ENCODE results near the gene SWSAP1.

- TF ChIP-seq CREB1 (CRISPR knock-in tag; IDR thresholded peaks at IDR 0.05; ENCODE audit: low read depth) (no peak), POLR2AphosphoS5 (IDR thresholded peaks at IDR 0.05; ENCODE audit: low read depth) (no peak), EZH2phosphoT487 (IDR thresholded peaks at IDR 0.05; ENCODE audit: unreplicated experiment) (no peak), JUNB (IDR thresholded peaks at IDR 0.05; ENCODE audit: unreplicated experiment) (no peak), EZH2 (IDR thresholded peaks at IDR 0.05; ENCODE audit: low read depth, unreplicated experiment) (no peak)
- TF ChIP-seq, protein P1, sequence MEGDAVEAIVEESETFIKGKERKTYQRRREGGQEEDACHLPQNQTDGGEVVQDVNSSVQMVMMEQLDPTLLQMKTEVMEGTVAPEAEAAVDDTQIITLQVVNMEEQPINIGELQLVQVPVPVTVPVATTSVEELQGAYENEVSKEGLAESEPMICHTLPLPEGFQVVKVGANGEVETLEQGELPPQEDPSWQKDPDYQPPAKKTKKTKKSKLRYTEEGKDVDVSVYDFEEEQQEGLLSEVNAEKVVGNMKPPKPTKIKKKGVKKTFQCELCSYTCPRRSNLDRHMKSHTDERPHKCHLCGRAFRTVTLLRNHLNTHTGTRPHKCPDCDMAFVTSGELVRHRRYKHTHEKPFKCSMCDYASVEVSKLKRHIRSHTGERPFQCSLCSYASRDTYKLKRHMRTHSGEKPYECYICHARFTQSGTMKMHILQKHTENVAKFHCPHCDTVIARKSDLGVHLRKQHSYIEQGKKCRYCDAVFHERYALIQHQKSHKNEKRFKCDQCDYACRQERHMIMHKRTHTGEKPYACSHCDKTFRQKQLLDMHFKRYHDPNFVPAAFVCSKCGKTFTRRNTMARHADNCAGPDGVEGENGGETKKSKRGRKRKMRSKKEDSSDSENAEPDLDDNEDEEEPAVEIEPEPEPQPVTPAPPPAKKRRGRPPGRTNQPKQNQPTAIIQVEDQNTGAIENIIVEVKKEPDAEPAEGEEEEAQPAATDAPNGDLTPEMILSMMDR (conservative IDR thresholded peaks at IDR 0.05; ENCODE audit: low read depth in 2 of 2): no peak
- TF ChIP-seq, protein P2, sequence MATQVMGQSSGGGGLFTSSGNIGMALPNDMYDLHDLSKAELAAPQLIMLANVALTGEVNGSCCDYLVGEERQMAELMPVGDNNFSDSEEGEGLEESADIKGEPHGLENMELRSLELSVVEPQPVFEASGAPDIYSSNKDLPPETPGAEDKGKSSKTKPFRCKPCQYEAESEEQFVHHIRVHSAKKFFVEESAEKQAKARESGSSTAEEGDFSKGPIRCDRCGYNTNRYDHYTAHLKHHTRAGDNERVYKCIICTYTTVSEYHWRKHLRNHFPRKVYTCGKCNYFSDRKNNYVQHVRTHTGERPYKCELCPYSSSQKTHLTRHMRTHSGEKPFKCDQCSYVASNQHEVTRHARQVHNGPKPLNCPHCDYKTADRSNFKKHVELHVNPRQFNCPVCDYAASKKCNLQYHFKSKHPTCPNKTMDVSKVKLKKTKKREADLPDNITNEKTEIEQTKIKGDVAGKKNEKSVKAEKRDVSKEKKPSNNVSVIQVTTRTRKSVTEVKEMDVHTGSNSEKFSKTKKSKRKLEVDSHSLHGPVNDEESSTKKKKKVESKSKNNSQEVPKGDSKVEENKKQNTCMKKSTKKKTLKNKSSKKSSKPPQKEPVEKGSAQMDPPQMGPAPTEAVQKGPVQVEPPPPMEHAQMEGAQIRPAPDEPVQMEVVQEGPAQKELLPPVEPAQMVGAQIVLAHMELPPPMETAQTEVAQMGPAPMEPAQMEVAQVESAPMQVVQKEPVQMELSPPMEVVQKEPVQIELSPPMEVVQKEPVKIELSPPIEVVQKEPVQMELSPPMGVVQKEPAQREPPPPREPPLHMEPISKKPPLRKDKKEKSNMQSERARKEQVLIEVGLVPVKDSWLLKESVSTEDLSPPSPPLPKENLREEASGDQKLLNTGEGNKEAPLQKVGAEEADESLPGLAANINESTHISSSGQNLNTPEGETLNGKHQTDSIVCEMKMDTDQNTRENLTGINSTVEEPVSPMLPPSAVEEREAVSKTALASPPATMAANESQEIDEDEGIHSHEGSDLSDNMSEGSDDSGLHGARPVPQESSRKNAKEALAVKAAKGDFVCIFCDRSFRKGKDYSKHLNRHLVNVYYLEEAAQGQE (IDR thresholded peaks at IDR 0.05; ENCODE audit: unreplicated experiment): no peak
Measured at GRCh38 chr19:11373885-11374432, 507 bp upstream of the SWSAP1 start.

All from GM23338 (cell line).